ENCODE results near the gene C3orf70.

C3orf70 gene

GRCh38 chr3:185071287-185071800, 81.5 kb downstream of the C3orf70 start:
- no peak; the same call in 1 of the 2 replicates for TF ChIP-seq CTCF (conservative IDR thresholded peaks at IDR 0.05)

GRCh38 chr3:185070491-185071286, 82.2 kb downstream of the C3orf70 start:
- peak; percentile 67 for TF ChIP-seq CTCF (conservative IDR thresholded peaks at IDR 0.05)
- H3K27ac ChIP-seq: no peak overlapping the region

More at GRCh38 chr3:185071287-185071800, 81.5 kb downstream of the C3orf70 start:
- H3K27ac ChIP-seq: no peak overlapping the region

- TF ChIP-seq CTCF (conservative IDR thresholded peaks at IDR 0.05): no peak
- H3K27ac ChIP-seq: no peak overlapping the region
These were observed 83.5 kb downstream of the C3orf70 start for GRCh38 chr3:185069037-185070030.

- TF ChIP-seq CTCF (conservative IDR thresholded peaks at IDR 0.05): no peak
- no peak overlapping the region for H3K27ac ChIP-seq
These were observed 85.7 kb downstream of the C3orf70 start for GRCh38 chr3:185067173-185067572.

- H3K27ac ChIP-seq: no peak overlapping the region
- no peak for TF ChIP-seq CTCF (conservative IDR thresholded peaks at IDR 0.05)
These were observed 86.6 kb downstream of the C3orf70 start for GRCh38 chr3:185066251-185066650.

- no peak for TF ChIP-seq CTCF (conservative IDR thresholded peaks at IDR 0.05)
- no peak overlapping the region for H3K27ac ChIP-seq
These were observed 87.8 kb downstream of the C3orf70 start for GRCh38 chr3:185065059-185065458.

- no peak for TF ChIP-seq CTCF (conservative IDR thresholded peaks at IDR 0.05)
- no peak overlapping the region for H3K27ac ChIP-seq
These were observed 89.4 kb downstream of the C3orf70 start for GRCh38 chr3:185063431-185063830.

Data from VCaP (cell line).